NCI-H128 (cell line): ENCODE data around the gene DIP2B.
"Not testable (repeated sequence)": the region's sequence is repeated elsewhere in the genome, so short reads cannot be mapped to it uniquely, and the experiment has no call there.

Source experiments
- DNase-seq: peaks from one replicate; lab custom pipeline; 2025; ENCODE audit not compliant: unreplicated experiment; lab: John Stamatoyannopoulos, UW

DIP2B gene, protein sequence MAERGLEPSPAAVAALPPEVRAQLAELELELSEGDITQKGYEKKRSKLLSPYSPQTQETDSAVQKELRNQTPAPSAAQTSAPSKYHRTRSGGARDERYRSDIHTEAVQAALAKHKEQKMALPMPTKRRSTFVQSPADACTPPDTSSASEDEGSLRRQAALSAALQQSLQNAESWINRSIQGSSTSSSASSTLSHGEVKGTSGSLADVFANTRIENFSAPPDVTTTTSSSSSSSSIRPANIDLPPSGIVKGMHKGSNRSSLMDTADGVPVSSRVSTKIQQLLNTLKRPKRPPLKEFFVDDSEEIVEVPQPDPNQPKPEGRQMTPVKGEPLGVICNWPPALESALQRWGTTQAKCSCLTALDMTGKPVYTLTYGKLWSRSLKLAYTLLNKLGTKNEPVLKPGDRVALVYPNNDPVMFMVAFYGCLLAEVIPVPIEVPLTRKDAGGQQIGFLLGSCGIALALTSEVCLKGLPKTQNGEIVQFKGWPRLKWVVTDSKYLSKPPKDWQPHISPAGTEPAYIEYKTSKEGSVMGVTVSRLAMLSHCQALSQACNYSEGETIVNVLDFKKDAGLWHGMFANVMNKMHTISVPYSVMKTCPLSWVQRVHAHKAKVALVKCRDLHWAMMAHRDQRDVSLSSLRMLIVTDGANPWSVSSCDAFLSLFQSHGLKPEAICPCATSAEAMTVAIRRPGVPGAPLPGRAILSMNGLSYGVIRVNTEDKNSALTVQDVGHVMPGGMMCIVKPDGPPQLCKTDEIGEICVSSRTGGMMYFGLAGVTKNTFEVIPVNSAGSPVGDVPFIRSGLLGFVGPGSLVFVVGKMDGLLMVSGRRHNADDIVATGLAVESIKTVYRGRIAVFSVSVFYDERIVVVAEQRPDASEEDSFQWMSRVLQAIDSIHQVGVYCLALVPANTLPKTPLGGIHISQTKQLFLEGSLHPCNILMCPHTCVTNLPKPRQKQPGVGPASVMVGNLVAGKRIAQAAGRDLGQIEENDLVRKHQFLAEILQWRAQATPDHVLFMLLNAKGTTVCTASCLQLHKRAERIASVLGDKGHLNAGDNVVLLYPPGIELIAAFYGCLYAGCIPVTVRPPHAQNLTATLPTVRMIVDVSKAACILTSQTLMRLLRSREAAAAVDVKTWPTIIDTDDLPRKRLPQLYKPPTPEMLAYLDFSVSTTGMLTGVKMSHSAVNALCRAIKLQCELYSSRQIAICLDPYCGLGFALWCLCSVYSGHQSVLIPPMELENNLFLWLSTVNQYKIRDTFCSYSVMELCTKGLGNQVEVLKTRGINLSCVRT (N-terminal part only)

GRCh38 chr12:50504798-50505674 is at the start of gene DIP2B:
Gene DIP2B (plus strand): TSS chr12:50504985. CDS start chr12:50505141, 156 bp downstream.
- DNase-seq = peak; percentile 81

GRCh38 chr12:50458606-50459005 is 46.2 kb upstream of the DIP2B start:
- DNase-seq = no peak

DNA sequence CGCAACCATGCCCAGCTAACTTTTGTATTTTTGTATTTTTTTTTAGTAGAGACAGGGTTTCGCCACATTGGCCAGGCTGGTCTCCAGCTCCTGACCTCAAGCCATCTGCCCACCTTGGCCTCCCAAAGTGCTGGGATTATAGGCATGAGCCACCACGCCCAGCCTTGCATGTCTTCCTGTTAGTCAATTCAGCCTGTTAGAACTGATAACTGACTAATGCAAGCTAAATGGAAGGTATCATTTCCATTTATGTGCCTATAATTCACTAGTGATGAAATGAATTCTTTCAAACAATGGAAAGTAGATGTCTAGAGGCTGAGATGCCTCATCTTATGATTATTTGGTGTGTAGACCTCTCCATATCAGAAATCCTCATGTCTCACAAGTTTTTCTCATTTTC is 37.3 kb upstream of the DIP2B start:
- DNase-seq = no peak

GRCh38 chr12:50477241-50477832 is 27.4 kb upstream of the DIP2B start:
- DNase-seq = no peak

DNA sequence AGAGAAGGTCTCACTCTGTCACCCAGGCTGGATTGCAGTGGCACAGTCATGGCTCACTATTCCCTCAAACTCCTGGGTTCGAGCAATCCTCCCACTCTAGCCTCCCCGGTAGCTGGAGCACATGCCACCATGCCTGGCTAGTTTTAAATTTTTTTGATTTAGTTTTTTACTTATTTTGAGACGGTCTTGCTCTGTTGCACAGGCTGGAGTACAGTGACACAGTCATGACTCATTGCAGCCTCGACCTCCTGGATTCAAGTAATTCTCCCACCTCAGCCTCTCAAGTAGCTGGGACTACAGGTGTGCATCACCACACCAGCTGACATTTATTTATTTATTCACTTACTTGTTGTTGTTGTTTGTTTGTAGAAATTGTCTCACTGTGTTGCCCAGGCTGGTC is 22.2 kb upstream of the DIP2B start:
- DNase-seq = no peak

- no peak for DNase-seq
These were observed 21.3 kb upstream of the DIP2B start for GRCh38 chr12:50483488-50483887.

GRCh38 chr12:50488801-50489200 is 16.0 kb upstream of the DIP2B start:
- no peak for DNase-seq

GRCh38 chr12:50498119-50498518 is 6.7 kb upstream of the DIP2B start:
- DNase-seq = not testable (repeated sequence)

- DNase-seq = no peak
These were observed 1.1 kb downstream of the DIP2B start for GRCh38 chr12:50505675-50506530.

DNA sequence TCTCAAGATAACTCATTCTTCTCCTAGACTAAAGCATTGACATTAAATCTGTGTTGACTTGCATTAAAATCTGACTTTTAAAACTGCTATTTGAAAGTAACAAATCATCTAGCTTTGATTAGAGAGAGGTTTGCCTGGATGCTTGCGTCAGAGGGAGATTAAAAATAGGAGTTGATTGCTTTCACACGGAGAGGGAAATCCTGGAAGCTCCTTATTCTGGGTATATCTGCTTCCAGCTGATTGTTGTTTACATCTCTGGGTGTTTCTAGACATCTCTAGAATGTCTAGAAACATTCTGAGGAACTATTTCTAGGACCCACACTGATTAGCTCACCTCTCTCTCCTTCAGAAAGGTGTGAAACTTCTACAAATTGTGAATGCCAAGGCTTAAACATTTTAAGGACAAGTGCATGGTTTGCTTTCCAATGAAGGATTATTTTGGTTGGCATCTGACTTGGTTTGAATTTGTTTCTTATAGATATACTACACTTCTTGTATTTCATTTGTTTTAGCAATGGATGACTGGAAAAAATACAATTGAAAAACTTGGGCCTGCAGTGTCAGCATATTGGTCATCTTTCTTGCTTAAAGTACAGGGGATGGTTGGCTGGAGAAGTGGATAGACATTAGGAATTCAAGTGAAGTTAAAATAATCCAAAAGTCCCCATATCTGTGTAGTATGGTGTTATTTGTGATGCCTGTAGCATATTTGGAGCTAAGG is 2.1 kb downstream of the DIP2B start:
- DNase-seq = no peak

DNA sequence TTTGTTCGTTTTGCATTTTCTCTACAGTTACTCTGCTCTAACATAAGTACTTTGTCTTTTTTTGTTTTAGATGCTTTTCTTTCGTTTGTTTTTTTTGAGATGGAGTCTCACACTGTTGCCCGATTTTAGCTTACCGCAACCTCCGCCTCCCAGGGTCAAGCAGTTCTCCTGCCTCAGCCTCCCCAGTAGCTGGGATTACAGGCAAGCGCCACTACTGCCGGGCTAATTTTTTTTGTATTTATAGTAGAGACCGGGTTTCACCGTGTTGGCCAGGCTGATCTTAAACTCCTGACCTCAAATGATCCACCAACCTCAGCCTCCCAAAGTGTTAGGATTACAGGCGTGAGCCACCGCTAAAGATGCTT is 2.7 kb downstream of the DIP2B start:
- no peak for DNase-seq

DNA sequence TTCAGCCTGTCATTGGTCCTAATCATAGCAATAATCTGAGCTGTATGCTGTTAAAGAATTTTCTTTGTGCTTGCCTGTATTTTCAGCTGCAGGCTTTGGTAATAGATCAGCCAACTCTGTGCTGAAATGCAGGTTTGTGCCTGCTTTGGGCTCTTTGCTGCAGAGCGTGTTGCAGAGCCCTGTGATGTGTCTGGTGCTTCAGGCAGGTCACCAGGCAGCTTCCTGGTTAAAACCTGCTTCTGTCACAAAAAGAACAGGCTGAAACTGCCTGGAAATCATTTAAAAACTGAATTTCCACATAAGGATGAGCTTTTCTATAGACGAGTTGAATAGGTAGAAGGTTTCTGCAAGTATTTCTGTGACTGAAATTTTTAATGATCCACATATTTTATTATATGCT is 3.1 kb downstream of the DIP2B start:
- DNase-seq = no peak

DNA sequence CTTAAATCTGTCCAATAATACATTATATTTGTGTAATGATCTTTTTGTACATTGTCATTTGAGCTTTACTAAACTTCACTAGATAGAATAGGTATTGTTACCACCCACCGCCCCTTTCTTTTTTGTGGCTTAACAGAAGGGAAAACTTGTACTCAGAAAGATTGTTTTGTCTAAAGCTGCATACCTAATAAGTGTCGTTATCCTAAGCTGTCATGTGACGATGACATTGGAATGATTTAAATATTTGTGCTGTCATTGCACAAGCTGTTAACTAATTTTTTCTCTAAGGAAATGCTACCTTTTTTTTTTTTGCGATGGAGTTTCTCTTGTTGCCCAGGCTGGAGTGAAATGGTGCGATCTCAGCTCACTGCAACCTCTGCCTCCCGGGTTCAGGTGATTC is 3.6 kb downstream of the DIP2B start:
- no peak for DNase-seq

- DNase-seq = no peak
These were observed 4.3 kb downstream of the DIP2B start for GRCh38 chr12:50508970-50509663.

DNA sequence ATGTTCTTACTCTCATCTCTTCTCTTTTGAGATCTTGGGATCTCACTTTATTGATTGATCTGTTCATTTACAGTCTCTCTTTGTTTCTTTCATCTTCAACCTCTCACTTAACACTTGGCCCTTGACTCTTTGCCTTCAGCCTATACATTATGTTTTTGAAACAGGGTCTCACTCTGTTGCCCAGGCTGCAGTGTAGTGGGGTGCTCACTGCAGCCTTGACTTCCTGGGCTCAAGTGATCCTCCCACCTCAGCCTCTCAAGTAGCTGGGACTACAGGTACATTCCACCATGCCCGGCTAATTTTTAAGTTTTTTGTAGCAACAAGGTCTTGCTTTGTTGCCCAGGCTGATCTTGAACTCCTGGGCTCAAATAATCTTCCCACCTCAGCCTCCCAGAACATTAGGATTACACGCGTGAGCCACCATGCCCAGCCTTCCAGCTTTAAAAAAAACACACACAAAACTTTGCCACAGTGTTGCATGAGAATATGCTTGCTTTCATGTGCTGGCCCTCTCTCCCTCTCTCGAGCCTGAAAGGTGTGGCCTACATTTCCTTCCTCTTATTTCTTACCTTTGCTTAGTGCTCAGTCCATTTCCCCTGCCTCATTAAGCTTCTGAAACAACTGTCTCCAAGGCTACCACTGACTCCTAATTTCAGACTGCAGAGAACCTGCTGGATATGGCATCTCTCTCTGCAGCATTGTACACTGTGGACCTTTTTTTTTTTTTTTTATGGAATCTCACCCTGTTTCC is 9.9 kb downstream of the DIP2B start:
- DNase-seq = no peak

GRCh38 chr12:50515587-50515986 is 10.8 kb downstream of the DIP2B start:
- no peak for DNase-seq

- no peak for DNase-seq
These were observed 12.8 kb downstream of the DIP2B start for GRCh38 chr12:50517421-50518048.
